SK-N-SH treated with all-trans-retinoic acid at 6 μM for 48 hours (cell line): ENCODE data around the gene PTPRN2.

Experiments used
- PATZ1 ChIP-seq: fragments of 250-450 bp; sonication (Bioruptor Pico); IDR thresholded peaks from 2 replicates; pipeline ENCODE4 v1.8.0; 2020; ENCODE audit warnings: mild to moderate bottlenecking, moderate library complexity, borderline replicate concordance
- RARB ChIP-seq: fragments of 250-450 bp; sonication (Bioruptor Pico); IDR thresholded peaks from 2 replicates; pipeline ENCODE4 v1.8.0; 2021; ENCODE audit warnings: mild to moderate bottlenecking, moderate library complexity
- TOX ChIP-seq: fragments of 250-450 bp; sonication (Bioruptor Pico); IDR thresholded peaks from 2 replicates; pipeline ENCODE4 v1.8.0; 2021; ENCODE audit warnings: mild to moderate bottlenecking, moderate library complexity, borderline replicate concordance
- ZC3H10 ChIP-seq: fragments of 250-450 bp; sonication (Bioruptor Pico); IDR thresholded peaks from 2 replicates; pipeline ENCODE4 v1.5.1; 2021; ENCODE audit warnings: mild to moderate bottlenecking, moderate library complexity

DNA sequence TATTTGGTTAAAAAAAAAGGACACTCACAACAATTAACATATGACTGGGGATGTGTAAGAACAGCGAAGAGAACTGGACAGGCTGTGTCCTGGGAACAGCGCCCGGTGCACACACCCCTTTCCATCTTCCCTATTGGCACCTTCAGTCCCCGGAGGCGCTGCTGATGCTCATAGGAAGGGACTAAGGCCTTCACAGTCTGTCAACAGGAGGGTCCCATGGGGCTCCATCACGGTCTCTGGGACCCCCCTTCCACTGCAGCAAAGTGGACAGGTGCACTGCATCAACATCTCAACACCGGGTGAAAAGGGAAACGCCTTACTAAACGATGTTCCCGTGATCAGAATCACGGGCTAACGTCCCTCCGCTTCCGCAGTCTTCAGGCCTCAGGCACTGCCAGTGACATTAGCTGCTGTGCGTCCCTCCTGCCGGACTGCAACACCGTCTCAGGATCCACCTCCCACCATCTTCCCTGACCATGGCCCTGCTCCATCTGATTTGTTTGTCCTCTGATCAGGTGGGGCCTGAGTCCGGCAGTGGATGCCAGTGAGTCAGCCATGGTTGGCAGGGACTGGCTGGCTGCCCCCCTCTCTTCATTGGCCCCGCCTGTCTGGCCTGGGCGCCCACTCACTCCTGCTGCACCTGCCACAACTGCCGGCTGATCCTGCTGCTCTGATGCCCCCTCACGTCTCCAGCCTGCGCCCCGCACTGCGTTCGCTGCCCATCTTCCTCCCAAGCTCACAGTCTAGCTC lies 636.1 kb downstream of the PTPRN2 start:
- TF ChIP-seq ZC3H10 (no peak), TOX (CRISPR knock-in tag) (no peak), PATZ1 (CRISPR knock-in tag) (no peak), RARB (CRISPR knock-in tag) (no peak)
